ENCODE results near the gene LGMN.

Gene LGMN

GRCh38 chr14:92703516-92703915, 44.9 kb downstream of the LGMN start:
- TF ChIP-seq, protein P1, sequence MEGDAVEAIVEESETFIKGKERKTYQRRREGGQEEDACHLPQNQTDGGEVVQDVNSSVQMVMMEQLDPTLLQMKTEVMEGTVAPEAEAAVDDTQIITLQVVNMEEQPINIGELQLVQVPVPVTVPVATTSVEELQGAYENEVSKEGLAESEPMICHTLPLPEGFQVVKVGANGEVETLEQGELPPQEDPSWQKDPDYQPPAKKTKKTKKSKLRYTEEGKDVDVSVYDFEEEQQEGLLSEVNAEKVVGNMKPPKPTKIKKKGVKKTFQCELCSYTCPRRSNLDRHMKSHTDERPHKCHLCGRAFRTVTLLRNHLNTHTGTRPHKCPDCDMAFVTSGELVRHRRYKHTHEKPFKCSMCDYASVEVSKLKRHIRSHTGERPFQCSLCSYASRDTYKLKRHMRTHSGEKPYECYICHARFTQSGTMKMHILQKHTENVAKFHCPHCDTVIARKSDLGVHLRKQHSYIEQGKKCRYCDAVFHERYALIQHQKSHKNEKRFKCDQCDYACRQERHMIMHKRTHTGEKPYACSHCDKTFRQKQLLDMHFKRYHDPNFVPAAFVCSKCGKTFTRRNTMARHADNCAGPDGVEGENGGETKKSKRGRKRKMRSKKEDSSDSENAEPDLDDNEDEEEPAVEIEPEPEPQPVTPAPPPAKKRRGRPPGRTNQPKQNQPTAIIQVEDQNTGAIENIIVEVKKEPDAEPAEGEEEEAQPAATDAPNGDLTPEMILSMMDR (IDR thresholded peaks at IDR 0.05; ENCODE audit: borderline replicate concordance, extremely low read depth, low read length, poor library complexity, severe bottlenecking), result no peak
- no peak for TF ChIP-seq EZH2 (IDR thresholded peaks at IDR 0.05; ENCODE audit: borderline replicate concordance, low read depth, low read length, severe bottlenecking)
- Histone ChIP-seq H3K4me2 (ENCODE audit: insufficient read depth, low read length) (no peak overlapping the region), H2AFZ (ENCODE audit: low read depth, low read length) (no peak overlapping the region), H3K9ac (ENCODE audit: low read depth, low read length) (no peak overlapping the region), H3K27ac (ENCODE audit: low read length) (no peak overlapping the region), H3K4me3 (ENCODE audit: low read depth in 1 of 2, low read length in 2 of 2) (no peak overlapping the region), H3K9me3 (ENCODE audit: insufficient read depth, low read length, severe bottlenecking) (no peaks in the 10 kb centered on the region), H3K36me3 (ENCODE audit: insufficient read depth, low read length) (no peaks in the 10 kb centered on the region), H3K4me1 (ENCODE audit: insufficient read depth, low read length) (no peaks in the 10 kb centered on the region), H3K27me3 (ENCODE audit: insufficient read depth, low read length, poor library complexity) (no peaks in the 10 kb centered on the region), H4K20me1 (ENCODE audit: insufficient read depth, low read length) (no peaks in the 10 kb centered on the region), H3K79me2 (ENCODE audit: insufficient read depth, low read length) (no peaks in the 10 kb centered on the region)
- DNase-seq (no peak), ATAC-seq (ENCODE audit: insufficient read depth, low read depth) (no peak)

DNA sequence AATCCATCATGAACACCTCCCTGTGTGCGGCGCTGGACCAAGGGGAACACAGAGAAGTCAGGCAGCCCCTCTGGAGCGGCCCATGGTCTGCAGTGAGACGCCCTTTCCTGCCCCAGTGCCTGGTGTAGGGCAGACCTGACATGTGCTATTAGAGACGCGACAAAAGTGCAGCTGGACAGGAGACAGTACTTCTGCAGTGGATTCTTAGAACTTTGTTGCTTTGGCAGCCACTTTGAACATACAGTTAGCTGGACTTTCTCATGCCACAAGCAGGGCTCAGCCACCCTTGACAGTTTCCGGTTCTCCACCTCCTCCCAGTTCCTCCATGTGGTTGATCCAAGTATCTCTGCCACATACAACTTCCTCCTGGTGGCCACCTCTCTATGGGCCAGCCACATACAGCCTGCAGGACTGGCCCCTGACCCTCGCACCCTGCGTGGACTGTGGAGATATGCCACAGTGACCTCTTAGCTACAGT, 45.9 kb downstream of the LGMN start:
- Histone ChIP-seq H3K4me3 (ENCODE audit: low read depth in 1 of 2, low read length in 2 of 2) (no peak overlapping the region), H3K79me2 (ENCODE audit: insufficient read depth, low read length) (no peaks in the 10 kb centered on the region), H3K27me3 (ENCODE audit: insufficient read depth, low read length, poor library complexity) (no peaks in the 10 kb centered on the region), H3K9ac (ENCODE audit: low read depth, low read length) (no peak overlapping the region), H4K20me1 (ENCODE audit: insufficient read depth, low read length) (no peaks in the 10 kb centered on the region), H3K36me3 (ENCODE audit: insufficient read depth, low read length) (no peaks in the 10 kb centered on the region), H3K9me3 (ENCODE audit: insufficient read depth, low read length, severe bottlenecking) (no peaks in the 10 kb centered on the region), H2AFZ (ENCODE audit: low read depth, low read length) (no peak overlapping the region), H3K4me2 (ENCODE audit: insufficient read depth, low read length) (no peak overlapping the region), H3K27ac (ENCODE audit: low read length) (no peak overlapping the region), H3K4me1 (ENCODE audit: insufficient read depth, low read length) (no peaks in the 10 kb centered on the region)
- DNase-seq (no peak), ATAC-seq (ENCODE audit: insufficient read depth, low read depth) (no peak)
- no peak for TF ChIP-seq EZH2 (IDR thresholded peaks at IDR 0.05; ENCODE audit: borderline replicate concordance, low read depth, low read length, severe bottlenecking)
- TF ChIP-seq, protein P1 (IDR thresholded peaks at IDR 0.05; ENCODE audit: borderline replicate concordance, extremely low read depth, low read length, poor library complexity, severe bottlenecking), result no peak

DNA sequence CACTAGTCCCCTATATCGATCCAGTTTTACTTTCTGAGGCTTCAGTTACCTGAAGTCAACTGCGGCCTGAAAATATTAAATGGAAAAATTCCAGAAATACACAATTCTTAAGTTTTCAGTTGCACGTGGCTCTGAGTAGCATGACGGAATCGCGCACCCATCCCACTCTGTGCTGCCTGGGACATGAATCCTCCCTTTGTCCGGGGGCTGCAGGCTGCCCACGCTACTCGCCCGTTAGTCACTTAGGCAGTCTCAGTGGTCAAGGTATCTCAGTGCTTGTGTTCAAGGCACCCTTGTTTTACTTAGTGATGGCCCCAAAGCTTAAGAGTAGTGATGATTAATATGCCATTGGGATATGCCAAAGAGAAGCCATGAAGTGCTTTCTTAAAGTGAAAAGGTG, 46.6 kb downstream of the LGMN start:
- no peaks in the 10 kb centered on the region for H4K20me1 ChIP-seq (ENCODE audit: insufficient read depth, low read length)
- H2AFZ ChIP-seq (ENCODE audit: low read depth, low read length), result no peak overlapping the region
- H3K4me3 ChIP-seq (ENCODE audit: low read depth in 1 of 2, low read length in 2 of 2), result no peak overlapping the region
- TF ChIP-seq, protein P1 (IDR thresholded peaks at IDR 0.05; ENCODE audit: borderline replicate concordance, extremely low read depth, low read length, poor library complexity, severe bottlenecking), result no peak
- no peak for TF ChIP-seq EZH2 (IDR thresholded peaks at IDR 0.05; ENCODE audit: borderline replicate concordance, low read depth, low read length, severe bottlenecking)
- no peak overlapping the region for H3K4me2 ChIP-seq (ENCODE audit: insufficient read depth, low read length)
- no peak overlapping the region for H3K27ac ChIP-seq (ENCODE audit: low read length)
- no peaks in the 10 kb centered on the region for H3K9me3 ChIP-seq (ENCODE audit: insufficient read depth, low read length, severe bottlenecking)
- H3K36me3 ChIP-seq (ENCODE audit: insufficient read depth, low read length), result no peaks in the 10 kb centered on the region
- DNase-seq (no peak), ATAC-seq (ENCODE audit: insufficient read depth, low read depth) (no peak)
- no peak overlapping the region for H3K9ac ChIP-seq (ENCODE audit: low read depth, low read length)
- H3K79me2 ChIP-seq (ENCODE audit: insufficient read depth, low read length), result no peaks in the 10 kb centered on the region
- no peaks in the 10 kb centered on the region for H3K27me3 ChIP-seq (ENCODE audit: insufficient read depth, low read length, poor library complexity)
- no peaks in the 10 kb centered on the region for H3K4me1 ChIP-seq (ENCODE audit: insufficient read depth, low read length)

- H3K9ac ChIP-seq (ENCODE audit: low read depth, low read length), result no peak overlapping the region
- DNase-seq, result no peak
- H3K79me2 ChIP-seq (ENCODE audit: insufficient read depth, low read length), result no peaks in the 10 kb centered on the region
- no peak overlapping the region for H3K27ac ChIP-seq (ENCODE audit: low read length)
- H3K27me3 ChIP-seq (ENCODE audit: insufficient read depth, low read length, poor library complexity), result peaks cover 2% of the 10 kb centered on the region
- ATAC-seq (ENCODE audit: insufficient read depth, low read depth), result no peak
- H4K20me1 ChIP-seq (ENCODE audit: insufficient read depth, low read length), result no peaks in the 10 kb centered on the region
- H3K4me1 ChIP-seq (ENCODE audit: insufficient read depth, low read length), result no peaks in the 10 kb centered on the region
- H3K36me3 ChIP-seq (ENCODE audit: insufficient read depth, low read length), result no peaks in the 10 kb centered on the region
- TF ChIP-seq EZH2 (IDR thresholded peaks at IDR 0.05; ENCODE audit: borderline replicate concordance, low read depth, low read length, severe bottlenecking), result no peak
- TF ChIP-seq, protein P1 (IDR thresholded peaks at IDR 0.05; ENCODE audit: borderline replicate concordance, extremely low read depth, low read length, poor library complexity, severe bottlenecking), result no peak
- H3K4me3 ChIP-seq (ENCODE audit: low read depth in 1 of 2, low read length in 2 of 2), result no peak overlapping the region
- H2AFZ ChIP-seq (ENCODE audit: low read depth, low read length), result no peak overlapping the region
- H3K9me3 ChIP-seq (ENCODE audit: insufficient read depth, low read length, severe bottlenecking), result no peaks in the 10 kb centered on the region
- H3K4me2 ChIP-seq (ENCODE audit: insufficient read depth, low read length), result no peak overlapping the region
Measured at GRCh38 chr14:92698393-92698792, 50.0 kb downstream of the LGMN start.

All from DND-41 (cell line).